Neural cell (in vitro differentiated cells): ENCODE data around the gene SARNP. TPM values are rescaled to one million over a fixed set of nuclear protein-coding genes. Genes with fewer than 3 reads are reported as not detected.

ENCODE experiments used
- H2AFZ ChIP-seq: fragments of 200-600, 300-800 bp; sonication (generic), shearing (Covaris generic); 2 replicates; pipeline ENCODE4 v1.6.0; 2014; ENCODE audit warnings: low read depth, mild to moderate bottlenecking, antibody characterized with exemption, low read length, moderate library complexity
- H3F3A ChIP-seq: fragments of 200-600 bp; shearing (Covaris generic); 2 replicates; pipeline ENCODE4 v1.6.1; 2016; ENCODE audit warnings: mild to moderate bottlenecking, moderate library complexity, mixed read lengths, antibody characterized with exemption, low read length; ENCODE audit not compliant: insufficient read depth, poor library complexity, severe bottlenecking
- H3K27ac ChIP-seq: fragments of 200-600, 300-800 bp; sonication (generic), shearing (Covaris generic); 2 replicates; pipeline ENCODE4 v1.5.1; 2014; ENCODE audit warnings: mild to moderate bottlenecking, low read length, moderate library complexity
- H3K27me3 ChIP-seq: fragments of 300-800, 200-600 bp; sonication (generic), shearing (Covaris generic); 2 replicates; pipeline ENCODE4 v1.6.0; 2014; ENCODE audit warnings: mild to moderate bottlenecking, low read depth, low read length, moderate library complexity; ENCODE audit not compliant: insufficient read depth
- H3K36me3 ChIP-seq: fragments of 300-800, 200-600 bp; sonication (generic), shearing (Covaris generic); 2 replicates; pipeline ENCODE4 v1.5.1; 2014; ENCODE audit warnings: mild to moderate bottlenecking, antibody characterized with exemption, low read length, moderate library complexity; ENCODE audit not compliant: insufficient read depth
- H3K4me2 ChIP-seq: fragments of 300-800, 200-600 bp; sonication (generic), shearing (Covaris generic); 2 replicates; pipeline ENCODE4 v1.6.0; 2014; ENCODE audit warnings: mild to moderate bottlenecking, low read length
- H3K4me3 ChIP-seq: fragments of 300-800, 200-600 bp; sonication (generic), shearing (Covaris generic); 2 replicates; pipeline ENCODE4 v1.5.1; 2014; ENCODE audit warnings: mild to moderate bottlenecking, low read length, moderate library complexity
- H3K79me2 ChIP-seq: fragments of 200-600 bp; shearing (Covaris generic); replicated peaks from 2 replicates; pipeline ENCODE4 v1.6.0; 2014; ENCODE audit warnings: mild to moderate bottlenecking, low read length, moderate library complexity; ENCODE audit not compliant: insufficient read depth
- H3K9ac ChIP-seq: fragments of 300-800, 200-600 bp; sonication (generic), shearing (Covaris generic); 2 replicates; pipeline ENCODE4 v1.6.1; 2016; ENCODE audit warnings: mild to moderate bottlenecking, low read length, mixed read lengths
- H3K9me2 ChIP-seq: fragments of 200-600 bp; shearing (Covaris generic); 2 replicates; pipeline ENCODE4 v1.6.1; 2016; ENCODE audit warnings: mild to moderate bottlenecking, low read length, mixed read lengths; ENCODE audit not compliant: insufficient read depth
- H3K9me3 ChIP-seq: fragments of 200-600, 300-800 bp; sonication (generic), shearing (Covaris generic); 2 replicates; pipeline ENCODE4 v1.6.1; 2016; ENCODE audit warnings: mild to moderate bottlenecking, mixed run types, low read length, moderate library complexity, mixed read lengths
- H4K20me1 ChIP-seq: fragments of 200-600 bp; shearing (Covaris generic); 2 replicates; pipeline ENCODE4 v1.6.1; 2016; ENCODE audit warnings: mild to moderate bottlenecking, mixed run types; ENCODE audit not compliant: insufficient read depth
- CTCF ChIP-seq: fragments of 450-650 bp; IDR thresholded peaks from 2 replicates; pipeline ENCODE4 v1.5.1; 2014; ENCODE audit warnings: antibody characterized with exemption, mild to moderate bottlenecking, moderate library complexity; ENCODE audit not compliant: poor library complexity, severe bottlenecking
- EP300 ChIP-seq: fragments of 450-650 bp; conservative IDR thresholded peaks from 2 replicates; pipeline ENCODE4 v1.6.1; 2014; ENCODE audit warnings: antibody characterized with exemption, mild to moderate bottlenecking, moderate library complexity; ENCODE audit not compliant: poor library complexity, severe bottlenecking
- EZH2 ChIP-seq: fragments of 200-600, 300-800 bp; shearing (Covaris generic), sonication (generic); IDR thresholded peaks from 2 replicates; pipeline ENCODE4 v1.6.1; 2014; ENCODE audit warnings: antibody characterized with exemption, low read length, borderline replicate concordance, mild to moderate bottlenecking; ENCODE audit not compliant: insufficient read depth, poor library complexity, severe bottlenecking
- MXI1 ChIP-seq: fragments of 450-650 bp; conservative IDR thresholded peaks from 2 replicates; pipeline ENCODE4 v1.6.1; 2014; ENCODE audit warnings: antibody characterized with exemption, mild to moderate bottlenecking; ENCODE audit not compliant: poor library complexity, severe bottlenecking
- POLR2AphosphoS5 ChIP-seq: IDR thresholded peaks from 2 replicates; pipeline ENCODE4 v1.6.1; 2012
- RAD21 ChIP-seq: fragments of 450-650 bp; conservative IDR thresholded peaks from 2 replicates; pipeline ENCODE4 v1.6.1; 2014; ENCODE audit warnings: antibody characterized with exemption, mild to moderate bottlenecking, moderate library complexity
- SMC3 ChIP-seq: fragments of 450-650 bp; conservative IDR thresholded peaks from 2 replicates; pipeline ENCODE4 v1.6.1; 2014; ENCODE audit warnings: antibody characterized with exemption, mild to moderate bottlenecking, moderate library complexity; ENCODE audit not compliant: poor library complexity
- TAF1 ChIP-seq: IDR thresholded peaks from 2 replicates; pipeline ENCODE4 v1.6.1; 2012; ENCODE audit warnings: low read depth
- polyA plus RNA-seq: library from polyadenylated mRNA; depleted of rRNA; stranded (reverse); fragments of >200 nt; gene quantifications from 2 replicates; pipeline ENCODE4 v1.2.3, GENCODE V29; 2014
- TF ChIP-seq, protein P1 (sequence below): IDR thresholded peaks from 2 replicates; pipeline ENCODE4 v1.6.1; 2012; ENCODE audit warnings: borderline replicate concordance

SARNP gene
- polyA plus RNA-seq, 1 donor from 2014 or later, result 332 TPM

DNA sequence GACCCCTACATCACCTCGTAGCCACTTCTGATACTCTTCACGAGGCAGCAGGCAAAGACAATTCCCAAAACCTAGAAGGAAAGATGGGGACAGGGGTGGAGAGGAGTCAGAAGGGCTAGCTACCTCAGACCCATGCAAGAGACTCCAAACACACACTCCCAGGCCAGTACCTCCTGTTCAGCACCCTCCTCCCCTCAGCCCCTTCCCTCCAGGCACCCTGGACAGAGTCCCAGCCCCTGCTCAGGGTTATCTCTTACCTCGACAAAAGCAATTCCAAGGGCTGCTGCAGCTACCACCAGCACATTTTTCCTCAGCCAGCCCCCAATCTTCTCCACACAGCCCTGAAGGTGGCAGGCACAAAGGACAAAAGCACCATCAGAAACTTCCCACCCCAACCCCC, 92.0 kb downstream of the SARNP start:
- no peak for TF ChIP-seq SMC3
- no peak for TF ChIP-seq EZH2
- TF ChIP-seq RAD21, result no peak
- TF ChIP-seq, protein P1, sequence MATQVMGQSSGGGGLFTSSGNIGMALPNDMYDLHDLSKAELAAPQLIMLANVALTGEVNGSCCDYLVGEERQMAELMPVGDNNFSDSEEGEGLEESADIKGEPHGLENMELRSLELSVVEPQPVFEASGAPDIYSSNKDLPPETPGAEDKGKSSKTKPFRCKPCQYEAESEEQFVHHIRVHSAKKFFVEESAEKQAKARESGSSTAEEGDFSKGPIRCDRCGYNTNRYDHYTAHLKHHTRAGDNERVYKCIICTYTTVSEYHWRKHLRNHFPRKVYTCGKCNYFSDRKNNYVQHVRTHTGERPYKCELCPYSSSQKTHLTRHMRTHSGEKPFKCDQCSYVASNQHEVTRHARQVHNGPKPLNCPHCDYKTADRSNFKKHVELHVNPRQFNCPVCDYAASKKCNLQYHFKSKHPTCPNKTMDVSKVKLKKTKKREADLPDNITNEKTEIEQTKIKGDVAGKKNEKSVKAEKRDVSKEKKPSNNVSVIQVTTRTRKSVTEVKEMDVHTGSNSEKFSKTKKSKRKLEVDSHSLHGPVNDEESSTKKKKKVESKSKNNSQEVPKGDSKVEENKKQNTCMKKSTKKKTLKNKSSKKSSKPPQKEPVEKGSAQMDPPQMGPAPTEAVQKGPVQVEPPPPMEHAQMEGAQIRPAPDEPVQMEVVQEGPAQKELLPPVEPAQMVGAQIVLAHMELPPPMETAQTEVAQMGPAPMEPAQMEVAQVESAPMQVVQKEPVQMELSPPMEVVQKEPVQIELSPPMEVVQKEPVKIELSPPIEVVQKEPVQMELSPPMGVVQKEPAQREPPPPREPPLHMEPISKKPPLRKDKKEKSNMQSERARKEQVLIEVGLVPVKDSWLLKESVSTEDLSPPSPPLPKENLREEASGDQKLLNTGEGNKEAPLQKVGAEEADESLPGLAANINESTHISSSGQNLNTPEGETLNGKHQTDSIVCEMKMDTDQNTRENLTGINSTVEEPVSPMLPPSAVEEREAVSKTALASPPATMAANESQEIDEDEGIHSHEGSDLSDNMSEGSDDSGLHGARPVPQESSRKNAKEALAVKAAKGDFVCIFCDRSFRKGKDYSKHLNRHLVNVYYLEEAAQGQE, result no peak
- no peak for TF ChIP-seq TAF1
- no peak for TF ChIP-seq MXI1
- TF ChIP-seq CTCF, result no peak
- no peak for TF ChIP-seq EP300
- no peak for TF ChIP-seq POLR2AphosphoS5
- Histone ChIP-seq H3K9me3 (no peaks in the 10 kb centered on the region), H3K4me3 (no peak overlapping the region), H3K79me2 (peaks cover 17% of the 10 kb centered on the region), H3K27ac (no peak overlapping the region), H3K36me3 (peaks cover 3% of the 10 kb centered on the region), H3K9me2 (no peaks in the 10 kb centered on the region), H3K4me2 (no peak overlapping the region), H4K20me1 (no peaks in the 10 kb centered on the region), H2AFZ (no peak overlapping the region), H3F3A (no peaks in the 10 kb centered on the region), H3K9ac (no peak overlapping the region), H3K27me3 (no peaks in the 10 kb centered on the region)

DNA sequence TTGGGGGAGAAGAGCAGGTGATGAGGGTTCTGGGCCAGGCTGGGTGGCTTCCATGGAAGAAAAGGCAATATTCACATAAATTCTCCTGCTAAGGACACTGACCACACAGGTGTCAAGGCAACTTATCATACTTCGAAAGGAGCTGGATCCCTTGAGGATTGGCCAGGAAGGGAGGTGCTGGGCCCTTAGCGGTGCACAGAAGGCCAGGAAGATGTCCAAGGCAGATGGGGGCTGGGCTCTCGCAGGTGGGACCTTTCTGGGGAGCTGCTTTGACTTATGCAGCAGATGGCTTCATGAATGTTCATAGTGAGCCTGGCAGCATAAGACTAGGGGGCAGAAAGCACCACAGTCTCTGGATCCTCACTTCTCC, 92.6 kb downstream of the SARNP start:
- H3K9ac ChIP-seq, result no peak overlapping the region
- no peak overlapping the region for H3K4me3 ChIP-seq
- no peaks in the 10 kb centered on the region for H3F3A ChIP-seq
- H3K9me3 ChIP-seq, result no peaks in the 10 kb centered on the region
- peaks cover 17% of the 10 kb centered on the region for H3K79me2 ChIP-seq
- no peaks in the 10 kb centered on the region for H3K9me2 ChIP-seq
- H3K4me2 ChIP-seq, result no peak overlapping the region
- H4K20me1 ChIP-seq, result no peaks in the 10 kb centered on the region
- H3K36me3 ChIP-seq, result peaks cover 3% of the 10 kb centered on the region
- H3K27ac ChIP-seq, result no peak overlapping the region
- no peak overlapping the region for H2AFZ ChIP-seq
- H3K27me3 ChIP-seq, result no peaks in the 10 kb centered on the region
- TF ChIP-seq RAD21 (no peak), CTCF (peak; percentile 25)
